Lower leg skin (tissue), 4 donors: ENCODE measurements around the gene FANK1. TPM values are rescaled to one million over a fixed set of nuclear protein-coding genes. Genes with fewer than 3 reads are reported as not detected.
"Not testable (repeated sequence)": the region's sequence is repeated elsewhere in the genome, so short reads cannot be mapped to it uniquely, and the experiment has no call there.

Experiments used
- DNase-seq, 2 donors: peaks; one replicate each; pipeline ENCODE4 v3.0.0-alpha.2; 2019; ENCODE audit warnings: low spot score in 2 of 2
- H3K4me3 ChIP-seq: fragments of 200-600 bp; sonication (generic); 2 replicates; pipeline ENCODE4 v1.5.1; 2017; ENCODE audit warnings: mild to moderate bottlenecking, low read depth; ENCODE audit not compliant: poor library complexity, severe bottlenecking
- POLR2A ChIP-seq, 2 donors: fragments of 450-650 bp; IDR thresholded peaks; one replicate each; pipeline ENCODE4 v1.6.1; 2016 to 2017; ENCODE audit warnings: antibody characterized with exemption in 2 of 2, mild to moderate bottlenecking in 1 of 2, moderate library complexity in 1 of 2
- WGBS, 2 donors: methylation state at CpG; one replicate each; pipeline ENCODE4 v1.1.5; 2018; 5-methylcytosine and 5-hydroxymethylcytosine counted together
- intact Hi-C: fragments of 100-400 bp; cut with DNase I; formaldehyde crosslinking; loops from one replicate; pipeline ENCODE4 v1.15.0; 2023; ENCODE audit warnings: low total_unique reads
- total RNA-seq, 4 donors: library from RNA; depleted of rRNA; stranded (reverse); fragments of >200 nt; gene quantifications; one replicate each; pipeline ENCODE4 v1.1.0, GENCODE V29; 2016
- TF ChIP-seq, protein P1 (sequence below), 3 donors: fragments of 450-650 bp; IDR thresholded peaks; one replicate each; pipeline ENCODE4 v1.5.1; 2016; ENCODE audit warnings: antibody characterized with exemption in 3 of 3, mild to moderate bottlenecking in 3 of 3, moderate library complexity in 2 of 3

The FANK1 gene
- total RNA-seq, 4 donors from 2014 or later = 3.0 to 7.8 (median 4.3) TPM

DNA sequence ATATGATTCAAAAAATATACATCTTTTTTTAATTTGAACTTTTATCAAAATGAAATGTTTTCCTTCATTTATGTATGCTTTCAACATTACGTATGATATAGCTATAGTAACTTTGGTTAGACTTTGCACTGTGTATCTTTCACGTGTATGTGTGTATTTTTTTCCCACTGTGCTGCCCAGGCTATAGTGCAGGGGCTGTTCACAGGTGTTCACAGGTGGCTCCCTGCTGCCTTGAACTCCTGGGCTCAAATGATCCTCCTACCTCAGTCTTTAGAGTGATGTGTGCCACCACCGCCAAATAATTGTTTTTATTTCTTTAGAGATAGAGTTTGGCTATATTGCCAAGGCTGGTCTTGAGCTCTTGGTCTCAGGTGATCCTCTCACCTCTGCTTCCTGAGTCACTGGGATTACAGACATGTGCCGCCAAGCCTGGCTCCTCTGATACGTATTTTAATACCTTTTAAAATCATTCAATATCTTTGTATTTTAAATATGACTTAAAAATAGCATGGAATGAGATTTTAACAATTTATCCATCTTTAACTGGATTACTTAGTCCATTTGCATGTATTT, 29.0 kb downstream of the FANK1 start:
- intact Hi-C loops = no loop called here
- H3K4me3 ChIP-seq = no peak overlapping the region
- TF ChIP-seq, protein P1, sequence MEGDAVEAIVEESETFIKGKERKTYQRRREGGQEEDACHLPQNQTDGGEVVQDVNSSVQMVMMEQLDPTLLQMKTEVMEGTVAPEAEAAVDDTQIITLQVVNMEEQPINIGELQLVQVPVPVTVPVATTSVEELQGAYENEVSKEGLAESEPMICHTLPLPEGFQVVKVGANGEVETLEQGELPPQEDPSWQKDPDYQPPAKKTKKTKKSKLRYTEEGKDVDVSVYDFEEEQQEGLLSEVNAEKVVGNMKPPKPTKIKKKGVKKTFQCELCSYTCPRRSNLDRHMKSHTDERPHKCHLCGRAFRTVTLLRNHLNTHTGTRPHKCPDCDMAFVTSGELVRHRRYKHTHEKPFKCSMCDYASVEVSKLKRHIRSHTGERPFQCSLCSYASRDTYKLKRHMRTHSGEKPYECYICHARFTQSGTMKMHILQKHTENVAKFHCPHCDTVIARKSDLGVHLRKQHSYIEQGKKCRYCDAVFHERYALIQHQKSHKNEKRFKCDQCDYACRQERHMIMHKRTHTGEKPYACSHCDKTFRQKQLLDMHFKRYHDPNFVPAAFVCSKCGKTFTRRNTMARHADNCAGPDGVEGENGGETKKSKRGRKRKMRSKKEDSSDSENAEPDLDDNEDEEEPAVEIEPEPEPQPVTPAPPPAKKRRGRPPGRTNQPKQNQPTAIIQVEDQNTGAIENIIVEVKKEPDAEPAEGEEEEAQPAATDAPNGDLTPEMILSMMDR (IDR thresholded peaks at IDR 0.05) = no peak
- TF ChIP-seq POLR2A (IDR thresholded peaks at IDR 0.05) = no peak
- DNase-seq = no peak
- WGBS, 2 donors = 75 to 82% methylated on average over 5 of the region's 5 CpGs

DNA sequence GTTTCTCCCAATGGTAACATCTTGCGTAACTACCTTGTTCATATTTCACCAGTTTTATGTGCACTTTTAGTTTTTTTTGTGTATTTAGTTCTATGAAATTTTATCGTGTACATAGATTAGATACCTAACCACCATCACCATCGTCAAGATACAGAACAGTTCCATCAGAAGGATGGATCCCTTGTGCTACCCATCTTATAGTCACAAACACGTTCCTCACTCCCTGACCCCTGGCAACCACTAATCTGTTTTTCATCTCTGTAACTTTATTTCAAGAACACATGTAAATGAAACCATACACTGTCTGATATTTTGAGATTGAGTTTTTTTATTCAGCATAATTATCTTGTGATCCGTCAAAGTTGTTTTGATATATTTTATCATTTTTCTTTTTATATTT, 29.9 kb downstream of the FANK1 start:
- H3K4me3 ChIP-seq = no peak overlapping the region
- intact Hi-C loops = no loop called here
- DNase-seq = no peak
- WGBS, 2 donors = 55 to 62% methylated on average over 5 of the region's 5 CpGs
- TF ChIP-seq, protein P1 (IDR thresholded peaks at IDR 0.05) = no peak
- TF ChIP-seq POLR2A (IDR thresholded peaks at IDR 0.05) = no peak

DNA sequence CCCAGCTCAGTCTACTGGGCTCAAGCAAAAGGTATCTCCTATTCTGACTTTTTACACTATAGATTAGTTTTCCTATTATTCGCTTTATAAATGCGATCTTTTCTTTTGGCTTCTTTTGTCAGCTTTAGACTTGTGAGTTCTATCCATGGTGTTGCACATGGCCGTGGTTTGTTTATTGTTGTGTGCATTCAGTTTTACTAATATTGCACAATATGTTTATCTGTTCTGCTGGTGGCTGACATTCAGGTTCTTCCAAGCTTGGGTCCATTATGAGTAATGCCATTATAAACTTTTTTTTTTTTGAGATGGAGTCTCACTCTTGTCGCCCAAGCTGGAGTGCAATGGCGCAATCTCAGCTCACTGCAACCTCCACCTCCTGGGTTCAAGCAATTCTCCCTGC, 30.9 kb downstream of the FANK1 start:
- WGBS, 2 donors = 72 to 87% methylated on average over 5 of the region's 5 CpGs
- intact Hi-C loops, H3K4me3 ChIP-seq, DNase-seq: not testable (repeated sequence)

DNA sequence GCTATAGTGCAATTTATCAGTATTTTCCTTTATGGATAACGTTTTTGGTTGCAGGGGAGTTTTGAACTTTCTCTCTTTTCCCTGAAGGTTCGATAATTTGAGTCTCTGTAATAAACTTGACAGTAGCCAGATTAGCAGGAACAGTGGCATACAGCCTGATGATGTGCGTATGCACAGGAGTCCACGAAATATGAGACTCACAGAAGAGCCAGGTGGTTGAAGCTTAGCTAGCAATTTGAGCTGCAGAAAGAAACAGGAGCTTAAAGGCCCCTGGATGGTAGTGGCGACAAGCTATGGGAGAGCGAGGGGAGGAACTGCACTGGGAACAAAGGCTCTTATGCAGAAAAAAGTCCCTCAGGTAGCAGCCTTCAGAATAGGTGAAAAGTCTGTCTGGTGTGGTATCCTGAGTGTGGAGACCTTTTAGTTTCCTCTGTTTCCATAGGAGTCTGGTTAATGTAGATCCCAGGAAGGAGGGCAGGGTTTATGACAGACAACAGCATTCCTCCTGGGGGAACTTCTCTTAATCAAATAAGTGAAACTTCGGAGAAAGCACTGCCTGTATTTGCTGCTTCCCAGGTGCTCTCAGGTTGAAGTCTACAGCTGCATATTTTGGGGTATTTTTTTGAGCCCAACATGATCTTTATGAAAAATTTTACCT, 32.7 kb downstream of the FANK1 start:
- TF ChIP-seq POLR2A (IDR thresholded peaks at IDR 0.05) = no peak
- TF ChIP-seq, protein P1 (IDR thresholded peaks at IDR 0.05) = no peak
- no peak overlapping the region for H3K4me3 ChIP-seq
- intact Hi-C loops = no loop called here
- DNase-seq = no peak
- 89 to 92% methylated on average over 7 of the region's 7 CpGs for WGBS, 2 donors

DNA sequence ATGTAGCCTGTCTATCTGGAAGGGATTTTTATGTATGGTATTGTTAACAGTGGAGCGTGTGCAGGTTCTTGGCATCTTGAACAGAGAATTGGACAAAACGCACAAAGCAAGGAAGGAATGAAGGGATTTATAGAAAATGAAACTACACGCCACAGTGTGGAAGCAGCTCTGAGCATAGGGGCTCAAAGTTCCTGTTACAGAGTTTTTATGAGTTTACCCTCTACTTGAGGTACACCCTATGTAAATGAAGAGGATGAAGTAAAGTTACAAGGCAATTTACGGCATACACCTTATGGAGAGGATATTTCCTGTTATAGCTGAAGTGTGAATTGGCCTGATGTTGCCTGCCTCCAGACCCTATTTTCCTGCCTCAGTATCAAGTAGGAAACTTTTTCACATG, 33.3 kb downstream of the FANK1 start:
- intact Hi-C loops = no loop called here
- TF ChIP-seq, protein P1 (IDR thresholded peaks at IDR 0.05) = no peak
- no peak for TF ChIP-seq POLR2A (IDR thresholded peaks at IDR 0.05)
- no peak overlapping the region for H3K4me3 ChIP-seq
- DNase-seq = no peak
- WGBS, 2 donors = 87 to 95% methylated on average over 4 of the region's 4 CpGs

DNA sequence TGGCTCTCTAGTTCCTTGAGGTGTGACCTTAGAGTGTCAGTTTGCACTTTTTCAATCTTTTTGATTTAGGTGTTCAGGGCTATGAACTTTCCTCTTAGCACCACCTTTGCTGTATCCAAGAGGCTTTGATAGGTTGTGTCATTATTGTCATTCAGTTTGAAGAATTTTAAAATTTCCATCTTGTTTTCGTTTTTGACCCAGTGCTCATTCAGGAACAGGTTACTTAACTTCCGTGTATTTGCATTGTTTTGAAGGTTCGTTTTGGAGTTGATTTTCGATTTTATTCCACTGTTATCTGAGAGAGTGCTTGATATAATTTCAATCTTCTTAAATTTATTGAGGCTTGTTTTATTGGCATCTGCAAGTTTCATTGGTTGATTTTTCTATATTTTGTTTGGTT, 37.3 kb downstream of the FANK1 start:
- intact Hi-C loops = no loop called here
- WGBS, 2 donors = 74 to 81% methylated on average over 4 of the region's 4 CpGs
- no peak overlapping the region for H3K4me3 ChIP-seq
- DNase-seq = no peak
- TF ChIP-seq, protein P1 (IDR thresholded peaks at IDR 0.05) = no peak
- no peak for TF ChIP-seq POLR2A (IDR thresholded peaks at IDR 0.05)
